ENCODE measurements around the gene AP1G2.

The AP1G2 gene

GRCh38 chr14:23569443-23570151 is 2.0 kb upstream of the AP1G2 start:
- peak; percentile 62 for DNase-seq

- peak; percentile 55 for DNase-seq
Observed at GRCh38 chr14:23568600-23569331, 1.2 kb upstream of the AP1G2 start.

- peak; percentile 22 for DNase-seq
Observed at GRCh38 chr14:23568021-23568599, 519 bp upstream of the AP1G2 start.

GRCh38 chr14:23566778-23567185 is 809 bp downstream of the AP1G2 start:
- no peak for DNase-seq

GRCh38 chr14:23566112-23566777 is 1.3 kb downstream of the AP1G2 start:
- DNase-seq: peak; percentile 19

GRCh38 chr14:23565626-23566025 is 2.0 kb downstream of the AP1G2 start:
- DNase-seq: no peak

GRCh38 chr14:23564876-23565275 is 2.7 kb downstream of the AP1G2 start:
- no peak for DNase-seq

- DNase-seq: peak; percentile 27
Observed at GRCh38 chr14:23564181-23564812, 3.3 kb downstream of the AP1G2 start.

GRCh38 chr14:23563473-23564180 is 4.0 kb downstream of the AP1G2 start:
- peak; percentile 22 for DNase-seq

GRCh38 chr14:23562822-23563472 is 4.6 kb downstream of the AP1G2 start:
- DNase-seq: peak; percentile 64

- peak; percentile 23 for DNase-seq
Observed at GRCh38 chr14:23561873-23562821, 5.4 kb downstream of the AP1G2 start.

- DNase-seq: no peak
Observed at GRCh38 chr14:23561259-23561658, 6.3 kb downstream of the AP1G2 start.

- no peak for DNase-seq
Observed at GRCh38 chr14:23559926-23560520, 7.6 kb downstream of the AP1G2 start.

- DNase-seq: no peak
Observed at GRCh38 chr14:23559010-23559925, 8.3 kb downstream of the AP1G2 start.

- DNase-seq: no peak
Observed at GRCh38 chr14:23558346-23559009, 9.1 kb downstream of the AP1G2 start.

GRCh38 chr14:23557946-23558345 is 9.6 kb downstream of the AP1G2 start:
- no peak for DNase-seq

- no peak for DNase-seq
Observed at GRCh38 chr14:23557521-23557920, 10.1 kb downstream of the AP1G2 start.

- DNase-seq: no peak
Observed at GRCh38 chr14:23556700-23557440, 10.7 kb downstream of the AP1G2 start.

Measured in right hindlimb (tissue), 1 donor.